IPS-15b (cell line): Measurements from ENCODE around the gene TRRAP.

Experiments used
- H3K27me3 ChIP-seq: one replicate; pipeline ENCODE4 v1.6.1; 2013; ENCODE audit warnings: low read length; ENCODE audit not compliant: control insufficient read depth, insufficient read depth
- H3K36me3 ChIP-seq: one replicate; pipeline ENCODE4 v1.6.1; 2013; ENCODE audit warnings: low read length; ENCODE audit not compliant: control insufficient read depth, insufficient read depth
- H3K4me1 ChIP-seq: one replicate; pipeline ENCODE4 v1.6.1; 2013; ENCODE audit warnings: mild to moderate bottlenecking, low read length; ENCODE audit not compliant: control insufficient read depth, insufficient read depth
- H3K4me3 ChIP-seq: one replicate; pipeline ENCODE4 v1.5.1; 2013; ENCODE audit warnings: low read depth, low read length
- H3K9ac ChIP-seq: one replicate; pipeline ENCODE4 v1.6.1; 2013; ENCODE audit warnings: low read depth, mild to moderate bottlenecking, low read length
- H3K9me3 ChIP-seq: one replicate; pipeline ENCODE4 v1.6.1; 2013; ENCODE audit warnings: mild to moderate bottlenecking, low read length; ENCODE audit not compliant: control insufficient read depth, insufficient read depth

TRRAP gene

DNA sequence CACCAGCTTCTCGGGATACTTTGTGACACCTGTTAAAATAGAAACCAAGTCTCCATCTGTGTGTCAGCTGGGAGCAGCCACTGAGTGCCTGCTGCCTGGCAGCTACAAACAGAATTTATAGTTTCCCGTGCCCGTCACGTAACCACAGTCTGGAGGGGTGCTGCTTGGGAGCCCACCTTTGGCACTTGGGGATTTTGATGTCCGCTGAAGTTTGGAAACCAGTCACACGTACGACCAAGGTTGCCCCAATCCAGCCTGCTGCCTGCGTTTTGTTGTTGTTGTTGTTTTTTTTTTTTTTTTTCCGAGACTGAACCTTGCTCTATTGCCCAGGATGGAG, 1.6 kb downstream of the TRRAP start:
- H3K27me3 ChIP-seq: no peaks in the 10 kb centered on the region
- peaks cover 28% of the 10 kb centered on the region for H3K36me3 ChIP-seq
- H3K4me3 ChIP-seq: peak overlapping the region; percentile 91
- no peaks in the 10 kb centered on the region for H3K4me1 ChIP-seq
- H3K9ac ChIP-seq: no peak overlapping the region
- H3K9me3 ChIP-seq: no peaks in the 10 kb centered on the region

- no peak overlapping the region for H3K9ac ChIP-seq
- H3K9me3 ChIP-seq: no peaks in the 10 kb centered on the region
- H3K4me3 ChIP-seq: no peak overlapping the region
- no peaks in the 10 kb centered on the region for H3K4me1 ChIP-seq
- H3K36me3 ChIP-seq: peaks cover 28% of the 10 kb centered on the region
- no peaks in the 10 kb centered on the region for H3K27me3 ChIP-seq
Observed at GRCh38 chr7:98880485-98880884, 2.2 kb downstream of the TRRAP start.

GRCh38 chr7:98881561-98882315, 3.4 kb downstream of the TRRAP start:
- Histone ChIP-seq H3K4me3 (no peak overlapping the region), H3K9me3 (no peaks in the 10 kb centered on the region), H3K4me1 (no peaks in the 10 kb centered on the region), H3K9ac (no peak overlapping the region), H3K36me3 (peaks cover 28% of the 10 kb centered on the region), H3K27me3 (no peaks in the 10 kb centered on the region)

DNA sequence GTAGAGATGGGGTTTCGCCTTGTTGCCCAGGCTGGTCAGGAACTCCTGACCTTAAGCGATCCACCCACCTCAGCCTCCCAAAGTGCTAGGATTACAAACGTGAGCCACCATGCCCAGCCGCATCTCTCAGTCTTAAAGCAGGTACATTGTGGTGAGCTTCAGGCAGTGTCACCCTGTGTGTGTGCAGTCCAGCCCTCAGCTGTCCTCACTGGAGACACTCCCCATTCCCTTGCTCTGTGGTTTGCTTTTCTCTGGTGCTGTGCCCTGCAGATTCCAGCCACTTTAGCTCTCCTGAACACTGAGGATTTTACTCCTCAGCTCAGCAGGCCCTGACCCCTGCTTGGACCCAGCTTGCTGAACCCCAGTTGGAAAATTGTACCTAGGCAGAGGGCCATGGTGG, 6.1 kb downstream of the TRRAP start:
- no peaks in the 10 kb centered on the region for H3K27me3 ChIP-seq
- H3K9me3 ChIP-seq: no peaks in the 10 kb centered on the region
- H3K9ac ChIP-seq: no peak overlapping the region
- no peak overlapping the region for H3K4me3 ChIP-seq
- H3K36me3 ChIP-seq: peaks cover 30% of the 10 kb centered on the region
- no peaks in the 10 kb centered on the region for H3K4me1 ChIP-seq

GRCh38 chr7:98887038-98887437, 8.7 kb downstream of the TRRAP start:
- no peaks in the 10 kb centered on the region for H3K27me3 ChIP-seq
- no peaks in the 10 kb centered on the region for H3K9me3 ChIP-seq
- H3K4me1 ChIP-seq: no peaks in the 10 kb centered on the region
- H3K9ac ChIP-seq: no peak overlapping the region
- no peak overlapping the region for H3K4me3 ChIP-seq
- H3K36me3 ChIP-seq: peaks cover 26% of the 10 kb centered on the region

GRCh38 chr7:98892609-98893008, 14.3 kb downstream of the TRRAP start:
- no peaks in the 10 kb centered on the region for H3K9me3 ChIP-seq
- H3K36me3 ChIP-seq: peaks cover 13% of the 10 kb centered on the region
- H3K4me1 ChIP-seq: no peaks in the 10 kb centered on the region
- no peak overlapping the region for H3K9ac ChIP-seq
- H3K4me3 ChIP-seq: no peak overlapping the region
- H3K27me3 ChIP-seq: no peaks in the 10 kb centered on the region

- no peaks in the 10 kb centered on the region for H3K27me3 ChIP-seq
- H3K4me1 ChIP-seq: no peaks in the 10 kb centered on the region
- H3K9me3 ChIP-seq: no peaks in the 10 kb centered on the region
- H3K36me3 ChIP-seq: peaks cover 29% of the 10 kb centered on the region
- H3K4me3 ChIP-seq: no peak overlapping the region
- no peak overlapping the region for H3K9ac ChIP-seq
Observed at GRCh38 chr7:98899816-98900215, 21.5 kb downstream of the TRRAP start.

DNA sequence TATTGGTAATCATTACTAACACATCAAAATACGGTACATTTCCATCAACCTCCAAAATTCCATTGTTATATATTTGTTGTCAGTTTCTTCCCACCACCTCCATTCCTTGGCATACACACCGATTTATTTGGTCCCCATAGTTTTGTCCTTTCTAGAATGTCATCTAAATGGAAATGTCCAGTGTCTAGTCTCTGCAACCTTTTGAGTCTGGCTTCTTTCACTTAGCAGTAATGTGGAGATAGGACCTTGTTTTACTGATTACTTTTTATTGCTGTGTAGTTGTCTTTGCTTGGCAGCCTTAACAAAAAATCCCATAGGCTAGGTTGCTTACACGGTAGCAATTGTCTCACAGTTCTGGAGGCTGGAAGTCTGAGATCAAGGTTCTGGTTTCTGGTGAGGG, 22.5 kb downstream of the TRRAP start:
- H3K27me3 ChIP-seq: no peaks in the 10 kb centered on the region
- no peak overlapping the region for H3K9ac ChIP-seq
- peaks cover 34% of the 10 kb centered on the region for H3K36me3 ChIP-seq
- no peaks in the 10 kb centered on the region for H3K9me3 ChIP-seq
- no peak overlapping the region for H3K4me3 ChIP-seq
- no peaks in the 10 kb centered on the region for H3K4me1 ChIP-seq

DNA sequence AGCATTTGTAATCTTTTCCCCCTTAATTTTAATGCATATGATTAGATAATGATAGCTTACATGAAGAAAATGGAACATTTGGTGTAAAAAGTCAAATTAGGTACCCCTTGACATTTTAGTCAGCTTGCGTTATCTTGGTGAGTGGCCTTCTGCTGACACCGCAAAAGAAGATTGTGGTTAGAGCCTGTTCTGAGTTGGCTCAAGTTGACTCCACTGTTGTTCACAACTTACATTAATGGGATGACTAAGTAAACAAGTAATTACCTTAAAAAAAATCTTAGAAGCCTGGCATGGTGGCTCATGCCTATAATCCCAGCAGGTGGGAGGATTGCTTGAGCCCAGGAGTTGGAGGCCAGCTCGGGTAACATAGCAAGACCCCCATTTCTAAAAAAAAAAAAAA, 24.2 kb downstream of the TRRAP start:
- H3K9ac ChIP-seq: no peak overlapping the region
- H3K9me3 ChIP-seq: no peaks in the 10 kb centered on the region
- H3K4me3 ChIP-seq: no peak overlapping the region
- H3K36me3 ChIP-seq: peaks cover 42% of the 10 kb centered on the region
- no peaks in the 10 kb centered on the region for H3K27me3 ChIP-seq
- no peaks in the 10 kb centered on the region for H3K4me1 ChIP-seq

DNA sequence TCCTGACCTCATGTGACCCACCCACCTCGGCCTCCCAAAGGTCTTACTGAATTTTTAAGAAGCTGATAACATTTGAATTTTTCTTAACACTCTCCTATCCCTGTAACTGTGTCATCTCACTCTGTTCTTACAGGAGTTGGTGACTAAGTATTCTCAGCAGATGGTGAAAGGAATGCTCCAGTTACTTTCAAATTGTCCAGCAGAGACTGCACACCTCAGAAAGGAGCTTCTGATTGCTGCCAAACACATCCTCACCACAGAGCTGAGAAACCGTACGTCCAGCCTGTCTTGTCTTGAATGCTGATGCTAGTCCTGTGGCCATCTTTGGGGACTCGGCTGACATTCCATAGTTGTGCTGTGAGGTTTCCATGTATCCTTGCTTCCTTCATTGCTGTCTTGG, 24.9 kb downstream of the TRRAP start:
- Histone ChIP-seq H3K9ac (no peak overlapping the region), H3K36me3 (peaks cover 50% of the 10 kb centered on the region), H3K4me1 (no peaks in the 10 kb centered on the region), H3K9me3 (no peaks in the 10 kb centered on the region), H3K27me3 (no peaks in the 10 kb centered on the region), H3K4me3 (no peak overlapping the region)

- peaks cover 55% of the 10 kb centered on the region for H3K36me3 ChIP-seq
- no peaks in the 10 kb centered on the region for H3K9me3 ChIP-seq
Observed at GRCh38 chr7:98907570-98907969, 29.2 kb downstream of the TRRAP start.

DNA sequence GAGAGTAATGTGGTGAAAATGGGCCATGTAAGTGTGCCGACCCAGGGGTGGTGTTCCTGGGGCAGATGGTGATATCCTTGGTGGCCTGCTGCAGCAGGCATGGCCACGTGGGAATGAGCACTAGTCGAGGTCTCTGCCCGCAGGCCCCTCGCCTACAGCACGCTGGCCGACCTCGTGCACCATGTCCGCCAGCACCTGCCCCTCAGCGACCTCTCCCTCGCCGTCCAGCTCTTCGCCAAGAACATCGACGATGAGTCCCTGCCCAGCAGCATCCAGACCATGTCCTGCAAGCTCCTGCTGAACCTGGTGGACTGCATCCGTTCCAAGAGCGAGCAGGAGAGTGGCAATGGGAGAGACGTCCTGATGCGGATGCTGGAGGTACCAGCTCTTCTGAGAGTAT, 30.3 kb downstream of the TRRAP start:
- H3K4me3 ChIP-seq: no peak overlapping the region
- H3K9ac ChIP-seq: no peak overlapping the region
- no peaks in the 10 kb centered on the region for H3K9me3 ChIP-seq
- H3K27me3 ChIP-seq: no peaks in the 10 kb centered on the region
- peaks cover 50% of the 10 kb centered on the region for H3K36me3 ChIP-seq
- H3K4me1 ChIP-seq: no peaks in the 10 kb centered on the region

More at GRCh38 chr7:98907570-98907969, 29.2 kb downstream of the TRRAP start:
- Histone ChIP-seq H3K9ac (no peak overlapping the region), H3K27me3 (no peaks in the 10 kb centered on the region), H3K4me1 (no peaks in the 10 kb centered on the region), H3K4me3 (no peak overlapping the region)
